GM12878 (cell line): Measurements from ENCODE around the gene IRGC. TPM values are rescaled to one million over a fixed set of nuclear protein-coding genes. Genes with fewer than 3 reads are reported as not detected.

Experiments used
- IKZF1 ChIP-seq: fragments of 450-650 bp; conservative IDR thresholded peaks from 2 replicates; pipeline ENCODE4 v1.6.1; 2017; ENCODE audit warnings: antibody characterized with exemption, mild to moderate bottlenecking
- SREBF2 ChIP-seq: IDR thresholded peaks from 2 replicates; pipeline ENCODE4 v1.6.1; 2012; ENCODE audit warnings: mild to moderate bottlenecking, low read length
- TARDBP ChIP-seq: IDR thresholded peaks from 2 replicates; pipeline ENCODE4 v1.6.1; 2016; ENCODE audit warnings: borderline replicate concordance
- ZNF687 ChIP-seq: fragments of 450-650 bp; IDR thresholded peaks from 2 replicates; pipeline ENCODE4 v1.6.1; 2017; ENCODE audit warnings: mild to moderate bottlenecking, moderate library complexity
- polyA plus RNA-seq, 11 experiments: library from polyadenylated mRNA; depleted of rRNA in 4 of 11; unstranded in 6 of 11; stranded (reverse) in 5 of 11; fragments of >200 nt; fragmentation: Nextera tagmentation in 4 of 11; fragmentation: Illumina TruSeq in 1 of 11; extraction: Ambion mirVana in 4 of 11; extraction: Trizol in 1 of 11; gene quantifications; 1 replicate in 1 of 11; 2 replicates in 10 of 11; pipeline versions ENCODE4 v1.2.1 to v1.2.3, GENCODE V29; 2011 to 2016; ENCODE audit warnings: inconsistent platforms in 2 of 11, missing spikeins in 2 of 11, low read depth in 1 of 11
- total RNA-seq, 4 experiments: library from RNA; depleted of rRNA in 3 of 4; stranded (reverse); fragments of >200 nt in 3 of 4; fragmentation: Illumina TruSeq in 1 of 4; extraction: Trizol in 1 of 4; gene quantifications; 2 replicates each; pipeline versions ENCODE4 v1.2.1 to v1.2.3, GENCODE V29; 2013 to 2021
- TF ChIP-seq, protein P1 (sequence below): fragments of 450-650 bp; formaldehyde crosslinking; IDR thresholded peaks from 2 replicates; pipeline ENCODE4 v1.5.0; 2022; ENCODE audit warnings: mild to moderate bottlenecking, missing genetic modification characterization

The IRGC gene
- total and polyA plus RNA-seq, 10 of the 15 experiments (the other 5 are each of a cell fraction or from before 2014, with no cell fraction given), result 0.04 TPM; not detected in 9

- TF ChIP-seq IKZF1 (no peak), ZNF687 (no peak), TARDBP (no peak), SREBF2 (no peak)
- TF ChIP-seq, protein P1, sequence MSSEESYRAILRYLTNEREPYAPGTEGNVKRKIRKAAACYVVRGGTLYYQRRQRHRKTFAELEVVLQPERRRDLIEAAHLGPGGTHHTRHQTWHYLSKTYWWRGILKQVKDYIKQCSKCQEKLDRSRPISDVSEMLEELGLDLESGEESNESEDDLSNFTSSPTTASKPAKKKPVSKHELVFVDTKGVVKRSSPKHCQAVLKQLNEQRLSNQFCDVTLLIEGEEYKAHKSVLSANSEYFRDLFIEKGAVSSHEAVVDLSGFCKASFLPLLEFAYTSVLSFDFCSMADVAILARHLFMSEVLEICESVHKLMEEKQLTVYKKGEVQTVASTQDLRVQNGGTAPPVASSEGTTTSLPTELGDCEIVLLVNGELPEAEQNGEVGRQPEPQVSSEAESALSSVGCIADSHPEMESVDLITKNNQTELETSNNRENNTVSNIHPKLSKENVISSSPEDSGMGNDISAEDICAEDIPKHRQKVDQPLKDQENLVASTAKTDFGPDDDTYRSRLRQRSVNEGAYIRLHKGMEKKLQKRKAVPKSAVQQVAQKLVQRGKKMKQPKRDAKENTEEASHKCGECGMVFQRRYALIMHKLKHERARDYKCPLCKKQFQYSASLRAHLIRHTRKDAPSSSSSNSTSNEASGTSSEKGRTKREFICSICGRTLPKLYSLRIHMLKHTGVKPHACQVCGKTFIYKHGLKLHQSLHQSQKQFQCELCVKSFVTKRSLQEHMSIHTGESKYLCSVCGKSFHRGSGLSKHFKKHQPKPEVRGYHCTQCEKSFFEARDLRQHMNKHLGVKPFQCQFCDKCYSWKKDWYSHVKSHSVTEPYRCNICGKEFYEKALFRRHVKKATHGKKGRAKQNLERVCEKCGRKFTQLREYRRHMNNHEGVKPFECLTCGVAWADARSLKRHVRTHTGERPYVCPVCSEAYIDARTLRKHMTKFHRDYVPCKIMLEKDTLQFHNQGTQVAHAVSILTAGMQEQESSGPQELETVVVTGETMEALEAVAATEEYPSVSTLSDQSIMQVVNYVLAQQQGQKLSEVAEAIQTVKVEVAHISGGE (CRISPR knock-in tag), result no peak
- TF ChIP-seq, all 136 proteins: peak for 0
These were observed 23.5 kb upstream of the IRGC start (continued) for GRCh38 chr19:43692385-43692784.
